Lower leg skin (tissue), 4 donors: ENCODE data around the gene AMPD1. TPM values are rescaled to one million over a fixed set of nuclear protein-coding genes. Genes with fewer than 3 reads are reported as not detected.

Experiments used
- DNase-seq, 2 donors: peaks; one replicate each; pipeline ENCODE4 v3.0.0-alpha.2; 2019; ENCODE audit warnings: low spot score in 2 of 2
- H3K4me3 ChIP-seq: fragments of 200-600 bp; sonication (generic); 2 replicates; pipeline ENCODE4 v1.5.1; 2017; ENCODE audit warnings: mild to moderate bottlenecking, low read depth; ENCODE audit not compliant: poor library complexity, severe bottlenecking
- POLR2A ChIP-seq, 2 donors: fragments of 450-650 bp; IDR thresholded peaks; one replicate each; pipeline ENCODE4 v1.6.1; 2016 to 2017; ENCODE audit warnings: antibody characterized with exemption in 2 of 2, mild to moderate bottlenecking in 1 of 2, moderate library complexity in 1 of 2
- WGBS, 2 donors: methylation state at CpG; one replicate each; pipeline ENCODE4 v1.1.5; 2018; 5-methylcytosine and 5-hydroxymethylcytosine counted together
- intact Hi-C: fragments of 100-400 bp; cut with DNase I; formaldehyde crosslinking; loops from one replicate; pipeline ENCODE4 v1.15.0; 2023; ENCODE audit warnings: low total_unique reads
- total RNA-seq, 4 donors: library from RNA; depleted of rRNA; stranded (reverse); fragments of >200 nt; gene quantifications; one replicate each; pipeline ENCODE4 v1.1.0, GENCODE V29; 2016
- TF ChIP-seq, protein P1 (sequence below), 3 donors: fragments of 450-650 bp; IDR thresholded peaks; one replicate each; pipeline ENCODE4 v1.5.1; 2016; ENCODE audit warnings: antibody characterized with exemption in 3 of 3, mild to moderate bottlenecking in 3 of 3, moderate library complexity in 2 of 3

AMPD1 gene
- total RNA-seq, 4 donors from 2014 or later = not detected

- TF ChIP-seq, protein P1, sequence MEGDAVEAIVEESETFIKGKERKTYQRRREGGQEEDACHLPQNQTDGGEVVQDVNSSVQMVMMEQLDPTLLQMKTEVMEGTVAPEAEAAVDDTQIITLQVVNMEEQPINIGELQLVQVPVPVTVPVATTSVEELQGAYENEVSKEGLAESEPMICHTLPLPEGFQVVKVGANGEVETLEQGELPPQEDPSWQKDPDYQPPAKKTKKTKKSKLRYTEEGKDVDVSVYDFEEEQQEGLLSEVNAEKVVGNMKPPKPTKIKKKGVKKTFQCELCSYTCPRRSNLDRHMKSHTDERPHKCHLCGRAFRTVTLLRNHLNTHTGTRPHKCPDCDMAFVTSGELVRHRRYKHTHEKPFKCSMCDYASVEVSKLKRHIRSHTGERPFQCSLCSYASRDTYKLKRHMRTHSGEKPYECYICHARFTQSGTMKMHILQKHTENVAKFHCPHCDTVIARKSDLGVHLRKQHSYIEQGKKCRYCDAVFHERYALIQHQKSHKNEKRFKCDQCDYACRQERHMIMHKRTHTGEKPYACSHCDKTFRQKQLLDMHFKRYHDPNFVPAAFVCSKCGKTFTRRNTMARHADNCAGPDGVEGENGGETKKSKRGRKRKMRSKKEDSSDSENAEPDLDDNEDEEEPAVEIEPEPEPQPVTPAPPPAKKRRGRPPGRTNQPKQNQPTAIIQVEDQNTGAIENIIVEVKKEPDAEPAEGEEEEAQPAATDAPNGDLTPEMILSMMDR (IDR thresholded peaks at IDR 0.05) = no peak
- TF ChIP-seq POLR2A (IDR thresholded peaks at IDR 0.05) = no peak
- 94 to 100% methylated on average over 1 of the region's 1 CpG for WGBS, 2 donors
- DNase-seq = no peak
- intact Hi-C loops = no loop called here
- H3K4me3 ChIP-seq = no peak overlapping the region
These were observed 34.4 kb upstream of the AMPD1 start for GRCh38 chr1:114729782-114730181.

- intact Hi-C loops = no loop called here
- TF ChIP-seq, protein P1 (IDR thresholded peaks at IDR 0.05) = no peak
- TF ChIP-seq POLR2A (IDR thresholded peaks at IDR 0.05) = no peak
- no peak for DNase-seq
- H3K4me3 ChIP-seq = no peak overlapping the region
- WGBS, 2 donors = 89 to 91% methylated on average over 2 of the region's 2 CpGs
These were observed 33.2 kb upstream of the AMPD1 start for GRCh38 chr1:114728553-114728952.

DNA sequence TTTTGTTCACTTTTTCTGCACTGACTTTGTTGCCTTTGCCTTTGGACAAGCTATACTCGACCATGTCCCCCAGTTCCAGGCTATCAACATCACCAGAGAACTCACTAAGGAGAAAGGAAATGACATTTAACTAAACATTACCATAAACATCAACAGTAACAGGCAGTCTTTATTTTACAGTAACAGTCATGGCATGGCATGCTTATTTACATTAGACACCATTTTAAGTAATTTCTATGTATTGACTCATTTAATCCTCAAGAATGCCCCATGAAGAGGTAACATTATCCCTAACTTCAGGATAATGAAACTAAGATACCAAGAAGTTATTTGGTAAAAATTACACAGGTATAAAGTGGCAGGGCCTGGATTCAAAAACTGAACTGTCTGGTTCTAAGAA lies 29.9 kb upstream of the AMPD1 start:
- DNase-seq = no peak
- TF ChIP-seq, protein P1 (IDR thresholded peaks at IDR 0.05) = no peak
- no peak for TF ChIP-seq POLR2A (IDR thresholded peaks at IDR 0.05)
- intact Hi-C loops = no loop called here
- H3K4me3 ChIP-seq = no peak overlapping the region
- WGBS, 2 donors = 87% methylated on average over 1 of the region's 1 CpG

DNA sequence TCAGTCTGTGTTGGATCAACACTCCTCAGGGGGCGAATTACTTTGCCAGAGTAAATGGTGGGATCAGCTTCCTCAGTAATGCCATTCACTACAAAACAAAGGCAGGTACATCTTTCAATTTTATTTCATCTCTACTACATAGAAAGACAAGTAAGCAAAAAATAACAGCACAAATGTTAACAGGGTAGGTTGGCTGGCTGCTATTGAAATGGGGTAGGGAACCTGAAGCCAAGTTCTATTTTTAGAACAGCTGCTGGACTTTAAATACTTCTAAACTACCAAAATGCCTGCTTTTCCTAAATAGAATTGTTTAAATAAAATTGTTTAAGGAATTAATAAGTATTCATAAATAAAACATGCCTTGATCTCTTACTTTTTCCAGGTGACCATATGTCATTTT lies 28.6 kb upstream of the AMPD1 start:
- no peak overlapping the region for H3K4me3 ChIP-seq
- TF ChIP-seq POLR2A (IDR thresholded peaks at IDR 0.05) = no peak
- TF ChIP-seq, protein P1 (IDR thresholded peaks at IDR 0.05) = no peak
- 100% methylated on average over 1 of the region's 1 CpG for WGBS, 2 donors
- intact Hi-C loops = no loop called here
- no peak for DNase-seq

GRCh38 chr1:114723457-114723856 lies 28.1 kb upstream of the AMPD1 start:
- intact Hi-C loops = no loop called here
- TF ChIP-seq, protein P1 (IDR thresholded peaks at IDR 0.05) = no peak
- no peak for TF ChIP-seq POLR2A (IDR thresholded peaks at IDR 0.05)
- no peak for DNase-seq
- H3K4me3 ChIP-seq = no peak overlapping the region
- WGBS, 2 donors = 0% methylated on average over 1 of the region's 1 CpG

- intact Hi-C loops = no loop called here
- TF ChIP-seq POLR2A (IDR thresholded peaks at IDR 0.05) = no peak
- TF ChIP-seq, protein P1 (IDR thresholded peaks at IDR 0.05) = no peak
These were observed 25.1 kb upstream of the AMPD1 start for GRCh38 chr1:114720492-114720891.

More at GRCh38 chr1:114720492-114720891, 25.1 kb upstream of the AMPD1 start:
- 93% methylated on average over 4 of the region's 4 CpGs for WGBS, 2 donors
- no peak overlapping the region for H3K4me3 ChIP-seq
- DNase-seq = no peak
